Stimulated activated CD4-positive, alpha-beta T cell treated with anti-CD3 and anti-CD28 coated beads, Interleukin-4, amount 100 ng/mL, for 24 hours (primary cell): Measurements from ENCODE around the gene SIN3B.
A peak's percentile ranks its signal among the peaks of the same experiment; 100 is the strongest.

Source experiments
- DNase-seq: peaks from one replicate; pipeline ENCODE4 v3.0.0-alpha.2; 2020

The SIN3B gene

DNA sequence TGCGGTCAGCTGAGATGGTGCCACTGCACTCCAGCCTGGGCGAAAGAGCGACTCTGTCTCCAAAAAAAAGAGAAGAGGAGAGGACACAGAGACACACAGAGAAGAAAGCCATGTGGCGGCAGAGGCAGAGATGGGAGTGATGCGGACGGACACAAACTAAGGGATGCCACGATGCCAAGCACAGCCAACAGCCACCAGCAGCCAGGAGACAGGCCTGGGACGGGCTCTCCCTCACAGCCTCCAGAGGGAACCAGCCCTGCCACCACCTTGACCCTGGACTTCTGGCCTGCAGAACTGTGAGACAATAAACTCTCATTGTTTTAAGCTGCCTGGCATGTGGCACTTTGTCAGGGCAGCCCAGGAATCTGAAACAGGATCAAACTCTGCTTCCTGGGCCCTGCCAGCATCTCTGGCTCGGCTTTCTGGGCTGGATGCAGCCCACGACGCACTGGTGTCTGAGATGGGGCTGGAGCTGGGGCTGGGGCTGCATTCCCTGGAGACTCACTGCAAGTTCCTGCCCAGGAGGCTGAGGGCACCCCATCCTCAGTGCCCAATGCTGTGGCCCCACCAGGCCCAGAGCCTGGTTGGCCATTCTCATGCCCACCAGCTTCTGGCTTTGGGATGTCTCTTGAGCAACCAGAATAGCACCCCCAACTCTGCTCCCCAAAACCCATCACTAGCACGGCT, 62.6 kb downstream of the SIN3B start:
- DNase-seq, result no peak

DNA sequence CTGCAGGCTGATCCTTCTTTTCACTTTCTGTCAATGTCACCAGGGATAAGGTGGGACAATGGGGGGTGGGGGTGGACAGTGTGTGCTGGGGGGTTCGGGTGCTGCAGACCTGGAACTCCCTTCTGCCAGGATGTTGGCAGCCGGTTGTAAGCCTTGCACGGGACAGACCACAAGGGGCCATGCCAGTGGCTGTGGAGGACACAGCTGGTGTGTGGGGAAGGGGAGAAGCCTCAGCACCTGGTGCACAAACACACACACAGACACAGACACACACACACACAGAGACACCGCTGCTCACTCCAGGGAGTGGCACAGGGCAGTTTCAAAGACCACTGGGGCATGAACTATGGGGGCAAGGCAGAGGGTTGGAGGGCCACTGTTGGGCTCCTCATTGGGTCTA, 63.2 kb downstream of the SIN3B start:
- no peak for DNase-seq

DNA sequence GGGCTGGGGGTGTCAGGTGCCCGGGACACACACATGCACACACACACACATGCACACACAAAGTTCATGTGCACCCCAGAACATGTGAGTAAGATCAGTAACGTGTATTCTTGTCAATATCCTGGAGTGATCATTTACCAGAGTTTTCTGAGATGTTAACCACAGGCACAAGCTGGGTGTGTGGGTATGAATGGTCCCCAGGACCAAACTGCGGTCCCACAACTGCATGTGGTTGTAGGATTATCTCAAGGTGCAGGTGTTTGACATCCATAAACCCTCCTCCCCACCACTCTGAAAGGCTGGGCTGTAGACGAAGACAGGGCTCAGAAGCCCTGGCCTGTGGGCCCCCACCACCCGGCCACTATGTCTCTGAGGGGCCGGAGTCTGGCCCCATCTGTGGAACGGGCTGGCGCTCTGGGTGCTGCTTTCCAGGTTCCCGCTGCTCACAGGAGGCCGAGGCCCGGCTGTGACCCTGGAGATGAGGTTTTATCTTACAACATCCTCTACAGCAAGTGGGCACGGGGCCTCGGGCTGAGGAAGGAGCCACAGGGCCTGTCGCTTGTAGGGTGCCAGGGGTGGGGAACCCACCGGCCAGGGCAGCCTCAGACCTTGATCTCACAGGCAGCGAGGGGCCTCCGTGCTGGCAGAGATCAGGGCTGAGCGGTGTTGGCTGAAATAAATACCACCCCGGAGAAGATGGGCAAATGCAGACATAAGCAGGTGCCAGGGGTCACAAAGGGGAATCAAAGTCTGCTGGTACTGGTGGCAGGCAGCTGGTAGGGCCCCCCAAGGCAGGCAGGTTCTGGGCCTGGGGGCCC, 63.9 kb downstream of the SIN3B start:
- no peak for DNase-seq

DNA sequence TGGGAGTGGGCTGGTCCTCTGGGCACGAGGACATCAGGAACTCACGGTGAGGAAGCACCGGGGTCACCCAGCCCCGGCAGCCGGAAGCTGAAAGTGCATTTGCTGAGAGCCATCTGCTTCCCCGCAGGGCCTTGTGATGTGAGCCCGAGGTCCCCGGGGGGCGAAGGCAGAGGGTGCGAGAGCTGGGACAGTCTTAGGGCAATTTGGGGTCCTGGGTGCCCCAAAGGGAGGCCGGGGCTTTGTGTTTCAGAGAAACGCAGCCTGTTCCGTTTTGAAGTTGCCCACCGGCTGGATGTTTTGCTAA, 64.4 kb downstream of the SIN3B start:
- no peak for DNase-seq

DNA sequence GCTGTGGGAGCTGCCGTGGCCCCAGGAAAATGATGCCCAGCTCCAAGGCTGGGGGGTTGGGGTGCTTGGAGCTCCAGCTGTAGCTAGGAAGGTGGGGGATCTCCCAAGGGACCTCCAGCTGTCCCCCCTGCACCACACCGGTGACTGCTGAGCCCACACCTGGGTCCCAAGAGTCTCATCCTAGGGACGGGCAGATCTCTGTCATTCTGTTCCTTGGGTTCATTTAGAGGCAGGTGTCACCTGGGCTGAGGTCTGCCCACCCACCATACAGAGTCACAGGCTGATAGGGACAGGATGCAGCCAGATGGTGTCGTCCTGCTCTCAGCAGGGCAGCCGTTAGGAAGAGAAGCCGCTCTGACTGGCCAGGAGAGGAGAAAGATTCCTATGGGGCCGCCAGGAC, 64.9 kb downstream of the SIN3B start:
- no peak for DNase-seq

DNA sequence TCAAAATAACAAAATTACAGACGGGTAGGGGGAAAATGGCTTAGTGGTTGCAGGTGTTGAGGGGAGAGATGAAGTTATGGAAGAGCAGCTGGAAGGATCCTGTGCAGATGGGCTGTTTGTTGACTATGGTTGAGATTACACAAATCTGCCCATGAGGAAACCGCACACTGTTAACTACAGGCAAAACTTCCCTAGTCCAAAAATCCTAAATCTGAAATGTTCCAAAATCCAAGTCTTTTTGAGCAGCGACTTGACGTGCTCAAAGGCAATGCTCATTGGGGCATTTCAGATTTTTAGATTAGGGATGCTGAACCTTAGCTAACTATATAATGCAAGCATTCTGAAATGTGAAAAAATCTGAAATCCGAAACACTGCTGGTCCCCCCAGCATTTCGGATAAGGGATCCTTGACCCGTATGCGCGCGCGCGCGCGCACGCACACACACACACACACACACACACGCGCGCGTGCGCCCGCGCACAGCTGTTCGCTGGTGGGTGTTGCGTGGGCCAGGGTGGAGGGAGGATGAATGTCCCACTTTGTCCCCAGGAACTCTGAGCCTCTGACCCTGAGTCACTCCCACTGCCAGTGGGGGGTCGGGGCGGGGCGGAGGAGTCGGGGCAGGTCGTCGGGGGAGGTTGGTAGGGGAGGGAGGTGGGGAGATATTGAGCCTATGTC, 66.4 kb downstream of the SIN3B start:
- DNase-seq, result no peak

DNA sequence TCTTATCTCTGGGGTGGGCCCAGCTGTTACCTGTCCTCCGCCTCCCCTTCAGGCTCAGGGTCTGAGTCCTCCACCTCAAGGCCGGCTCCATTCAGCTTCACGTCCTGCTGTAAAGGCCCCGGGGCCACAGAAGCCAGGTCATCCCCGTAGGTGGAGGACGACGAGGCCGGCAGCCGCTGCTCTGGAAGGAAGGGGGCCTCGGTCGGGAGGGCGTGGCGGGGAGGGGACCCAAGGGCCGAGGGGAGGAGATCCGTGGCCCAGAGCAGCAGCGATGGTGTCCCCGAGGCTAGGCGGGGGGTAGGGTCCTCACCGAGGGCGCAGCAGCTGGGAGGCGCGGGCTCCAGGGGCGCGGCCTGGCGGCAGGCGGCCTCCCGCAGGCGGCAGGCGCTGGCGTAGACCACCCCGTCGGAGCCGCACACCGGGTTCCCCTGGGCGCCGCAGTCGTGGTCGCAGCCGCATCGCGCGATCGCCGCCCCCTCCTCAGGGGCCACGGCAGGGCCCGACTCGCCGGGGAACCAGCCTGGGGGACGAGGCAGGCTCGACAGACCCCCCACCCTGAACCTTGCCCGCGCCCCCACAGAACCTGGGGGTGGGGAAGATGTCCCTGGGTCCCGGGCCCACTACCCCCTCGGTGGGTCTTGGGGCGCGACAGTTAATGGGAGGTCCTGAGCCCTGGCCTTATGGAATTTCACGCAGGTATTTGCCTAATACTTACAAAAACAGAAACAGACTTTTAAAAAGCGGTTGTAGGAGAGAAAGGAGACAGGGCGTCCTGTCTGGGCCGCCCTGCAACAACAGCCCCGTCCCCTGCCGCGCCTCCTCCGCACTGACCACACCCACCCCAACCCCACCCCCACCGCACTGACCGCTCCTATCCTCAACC, 67.2 kb downstream of the SIN3B start:
- no peak for DNase-seq

DNA sequence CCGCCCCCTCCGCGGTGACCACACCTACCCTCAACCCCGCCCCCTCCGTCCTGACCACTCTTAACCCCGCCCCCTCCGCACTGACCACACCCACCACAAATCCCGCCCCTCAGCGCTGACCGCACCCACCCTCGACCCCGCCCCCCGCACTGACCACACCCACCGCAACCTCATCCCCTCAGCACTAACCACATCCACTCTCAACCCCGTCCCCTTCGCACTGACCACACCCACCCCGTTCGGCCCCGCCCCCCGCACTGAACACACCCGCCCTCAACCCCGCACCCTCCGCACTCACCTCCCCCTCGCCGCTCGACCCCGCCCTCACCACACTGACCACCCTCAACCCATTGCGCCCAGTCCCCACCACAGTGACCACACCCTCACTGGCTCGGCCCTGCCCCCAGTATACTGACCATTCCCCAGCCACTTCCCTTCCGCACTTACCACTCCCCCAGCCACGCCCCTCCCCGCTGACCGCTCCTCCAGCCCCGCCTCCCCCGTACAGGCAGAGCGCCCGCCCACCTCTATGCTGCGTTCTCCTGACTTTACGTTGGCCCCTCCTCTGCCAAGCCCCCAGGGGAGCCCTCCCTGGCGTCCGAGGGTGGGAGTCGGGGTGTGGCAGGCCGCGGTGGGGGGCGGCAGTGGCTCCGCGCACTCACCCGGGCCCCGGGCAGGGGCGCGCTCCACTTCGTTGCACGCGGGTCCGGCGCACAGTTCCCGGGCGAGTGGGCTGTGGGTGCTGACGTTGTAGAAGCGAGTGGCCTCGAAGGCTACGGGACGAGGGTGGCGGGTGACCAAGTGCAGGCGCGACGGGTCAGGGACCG, 68.0 kb downstream of the SIN3B start:
- peak; percentile 61 for DNase-seq

DNA sequence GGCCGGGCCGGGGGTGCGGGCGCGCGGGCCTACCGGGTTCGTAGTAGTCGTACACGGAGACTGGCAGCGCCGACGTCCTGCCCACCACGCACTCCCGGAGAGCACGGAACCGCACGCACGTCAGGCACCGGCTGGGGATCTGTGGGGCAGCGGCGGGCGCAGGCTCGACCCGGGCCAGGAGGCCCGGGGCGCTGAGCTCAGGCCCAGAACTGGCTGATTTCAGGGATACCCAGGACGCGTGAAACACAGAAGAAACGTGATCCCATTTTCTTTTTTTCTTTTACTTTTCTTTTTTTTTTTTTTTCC, 68.6 kb downstream of the SIN3B start:
- DNase-seq, result no peak

DNA sequence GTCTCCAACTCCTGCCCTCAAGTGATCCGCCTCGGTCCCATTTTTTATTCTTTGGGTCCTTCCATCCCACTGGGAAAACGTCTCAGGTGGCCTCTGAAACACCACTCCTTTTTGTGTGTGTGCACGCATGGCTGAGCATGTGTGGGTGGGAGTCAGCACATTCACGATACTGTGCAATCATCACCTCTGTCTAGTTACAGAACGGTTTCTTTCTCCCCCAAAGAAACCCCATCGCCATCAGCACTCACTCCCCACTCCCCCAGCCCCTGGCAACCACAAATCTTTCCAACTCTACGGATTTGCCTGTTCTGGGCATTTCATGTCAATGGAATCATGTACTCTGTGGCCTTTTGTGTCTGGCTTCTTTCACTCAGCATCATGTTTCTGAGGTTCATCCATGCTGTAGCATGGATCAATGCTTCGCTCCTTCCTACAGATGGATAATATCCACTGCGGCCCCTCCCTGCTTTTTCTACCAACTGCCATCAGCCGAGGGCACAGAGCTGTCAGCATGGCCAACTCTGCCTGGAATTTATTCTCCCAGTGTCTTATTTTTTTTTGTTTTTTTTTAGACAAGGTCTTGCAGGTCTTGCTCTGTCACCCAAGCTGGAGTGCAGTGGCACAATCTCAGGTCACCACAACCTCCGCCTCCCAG, 69.3 kb downstream of the SIN3B start:
- DNase-seq, result no peak

DNA sequence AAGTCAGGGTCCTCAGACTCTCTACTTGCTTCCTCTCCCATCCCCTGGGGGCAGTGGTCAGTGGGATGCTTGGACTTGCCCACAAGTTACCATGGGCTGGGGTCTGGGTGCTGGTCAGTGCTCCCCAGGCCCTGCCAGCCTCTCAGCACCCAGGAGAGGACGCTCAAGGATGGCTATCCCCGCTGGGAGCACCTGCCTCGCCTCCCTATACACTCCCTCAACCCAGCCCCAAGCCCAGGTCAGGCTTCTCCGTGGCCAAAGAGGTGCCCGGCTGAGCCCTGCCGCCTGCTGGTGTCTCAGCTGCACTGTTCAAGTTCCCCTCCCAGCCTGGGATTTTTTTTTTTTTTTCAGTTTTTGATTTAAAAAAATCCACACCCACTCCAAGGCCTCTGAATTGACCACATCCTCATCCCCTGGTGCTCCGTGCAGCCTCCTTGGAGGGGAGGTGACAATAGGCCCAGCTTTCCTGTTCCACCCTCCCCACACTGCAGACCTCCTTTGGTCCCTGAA, 70.4 kb downstream of the SIN3B start:
- DNase-seq, result no peak

DNA sequence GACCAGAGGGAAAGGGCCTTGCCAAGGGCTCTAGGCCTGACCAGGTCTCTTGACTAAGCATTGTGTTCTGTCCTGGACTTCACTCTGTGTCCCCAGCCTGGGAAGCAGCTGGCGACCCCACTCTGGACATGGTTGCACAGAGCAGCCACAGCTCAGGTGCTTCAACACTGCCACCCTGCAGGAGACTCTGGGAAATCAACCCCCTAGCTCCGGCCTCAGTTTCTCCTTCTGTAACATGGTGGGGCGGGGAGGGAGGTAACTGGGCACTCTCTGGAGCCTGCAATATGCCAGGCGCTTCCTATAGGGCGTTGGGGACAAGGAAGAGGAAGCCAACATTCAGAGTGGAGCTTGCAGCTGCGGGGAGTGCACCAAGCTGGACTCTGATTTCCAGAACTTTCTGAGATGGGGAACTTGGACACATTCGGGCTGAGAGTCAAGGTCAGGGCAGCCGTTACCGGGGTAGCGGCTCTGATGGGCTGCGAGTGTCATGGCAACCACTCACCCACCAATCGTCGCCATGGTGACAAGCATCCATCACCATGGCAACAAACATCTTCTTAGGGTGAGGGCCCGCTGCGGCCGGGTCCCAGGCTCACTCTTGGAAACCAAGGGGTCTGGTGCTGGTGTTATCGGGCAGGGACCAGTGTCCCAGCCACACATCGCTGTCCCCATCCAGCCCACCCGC, 72.4 kb downstream of the SIN3B start:
- DNase-seq, result no peak

DNA sequence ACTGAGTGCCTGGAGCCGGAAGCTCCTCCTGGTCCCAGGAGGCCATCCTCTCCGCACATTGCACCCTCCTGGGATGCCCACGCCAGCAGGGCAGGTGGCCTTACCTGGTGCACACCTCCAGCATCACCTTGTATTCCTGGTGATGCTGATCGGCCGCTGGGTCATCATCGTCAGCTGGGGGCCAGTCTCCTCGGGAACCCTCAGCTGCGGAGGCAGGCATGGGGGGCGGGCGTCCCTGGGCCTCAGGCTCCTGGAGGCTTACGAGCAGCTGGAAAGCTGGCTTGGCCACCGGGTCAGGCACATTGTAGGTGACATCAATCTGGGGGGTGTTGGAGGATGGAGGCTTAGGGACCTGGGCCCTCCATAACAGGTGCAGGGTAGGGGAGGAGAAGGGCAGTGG, 73.3 kb downstream of the SIN3B start:
- no peak for DNase-seq

DNA sequence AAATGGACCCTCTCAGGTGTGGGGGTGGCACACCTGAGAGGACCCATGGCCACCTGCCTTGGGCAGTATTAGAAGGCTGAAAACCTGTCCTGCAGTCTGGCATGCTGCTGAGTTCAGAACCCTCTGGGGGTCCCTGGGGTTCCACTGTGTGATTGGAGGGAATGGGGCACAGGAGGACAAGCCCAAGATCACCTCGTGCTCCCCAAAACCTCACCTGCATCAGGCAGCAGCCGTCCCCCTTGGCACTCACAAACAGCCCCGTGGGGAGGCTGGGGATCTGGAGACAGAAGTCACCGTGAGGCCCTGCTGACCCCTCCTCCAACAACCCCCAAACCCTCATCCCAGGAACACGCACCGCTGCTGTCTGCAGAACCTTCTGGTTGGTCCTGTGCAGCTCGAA, 74.1 kb downstream of the SIN3B start:
- no peak for DNase-seq

DNA sequence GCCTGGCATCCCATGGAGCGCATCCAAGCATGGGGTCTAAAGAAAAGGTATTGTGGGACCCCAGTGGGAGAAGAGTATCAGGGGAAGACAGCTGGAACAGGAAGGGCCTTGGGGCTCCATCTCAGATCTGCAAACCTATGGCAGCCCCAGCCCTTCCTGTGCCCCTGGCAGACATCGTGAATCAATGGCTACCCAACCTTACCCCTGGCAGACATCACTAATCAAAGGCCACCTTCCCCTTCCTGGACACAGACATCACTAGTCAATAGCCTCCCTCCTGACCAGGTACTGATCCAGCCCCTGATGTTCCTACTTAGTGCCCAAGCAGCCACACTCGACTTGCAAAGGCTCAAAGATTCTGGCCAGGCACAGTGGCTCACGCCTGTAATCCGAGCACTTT, 75.4 kb downstream of the SIN3B start:
- DNase-seq, result no peak

DNA sequence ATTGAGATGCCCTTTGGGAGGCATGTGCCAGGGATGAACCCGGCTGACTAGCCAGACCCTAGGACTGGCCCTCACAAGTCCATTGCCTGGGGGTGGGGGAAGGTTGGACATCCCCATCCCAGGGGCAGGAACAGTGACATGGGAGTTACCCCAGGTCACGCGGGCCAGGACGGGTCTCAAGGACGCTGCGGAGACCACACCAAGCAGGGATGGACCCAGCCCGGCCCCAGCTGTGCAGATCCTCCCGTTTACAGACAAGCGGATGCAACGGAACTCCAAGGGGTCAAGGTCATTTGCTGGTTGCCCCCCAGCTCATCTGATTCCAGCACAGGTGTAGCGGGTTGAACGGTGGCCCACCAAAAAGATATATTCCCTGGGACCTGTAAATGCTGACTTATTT, 79.6 kb downstream of the SIN3B start:
- DNase-seq, result no peak

DNA sequence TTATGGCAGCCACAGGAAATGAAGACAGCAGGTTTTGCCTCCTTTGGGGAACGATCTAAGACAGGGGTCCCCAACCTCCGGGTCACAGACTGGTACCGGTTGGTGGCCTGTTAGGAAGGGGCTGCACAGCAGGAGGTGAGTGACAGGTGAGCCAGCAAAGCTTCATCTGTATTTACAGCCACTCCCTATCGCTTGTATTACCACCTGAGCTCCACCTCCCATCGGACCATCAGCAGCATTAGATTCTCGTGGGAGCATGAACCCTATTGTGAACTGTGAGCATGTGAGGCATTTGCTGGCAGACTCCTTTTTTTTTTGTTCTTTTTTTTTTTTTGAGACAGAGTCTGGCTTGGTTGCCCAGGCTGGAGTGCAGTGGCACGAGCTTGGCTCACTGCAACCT, 81.8 kb downstream of the SIN3B start:
- no peak for DNase-seq

DNA sequence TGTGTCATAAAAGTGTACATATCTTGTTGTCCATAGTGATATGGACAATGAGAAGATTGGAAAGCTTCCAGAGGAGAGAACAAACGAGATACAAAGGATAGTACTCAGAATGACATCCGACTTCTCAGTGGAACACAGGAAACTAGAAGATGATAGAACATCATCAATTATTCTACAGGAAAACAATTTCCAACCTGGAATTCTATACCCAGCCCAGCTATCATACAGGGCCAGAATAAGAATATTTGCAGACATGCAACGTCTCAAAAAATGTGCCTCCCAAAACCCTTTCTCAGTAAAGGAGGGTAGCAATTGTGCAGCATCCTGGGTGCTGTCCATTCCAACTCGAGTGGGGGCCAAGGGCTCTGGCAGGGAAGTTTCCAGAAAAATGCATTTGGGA, 83.6 kb downstream of the SIN3B start:
- no peak for DNase-seq

DNA sequence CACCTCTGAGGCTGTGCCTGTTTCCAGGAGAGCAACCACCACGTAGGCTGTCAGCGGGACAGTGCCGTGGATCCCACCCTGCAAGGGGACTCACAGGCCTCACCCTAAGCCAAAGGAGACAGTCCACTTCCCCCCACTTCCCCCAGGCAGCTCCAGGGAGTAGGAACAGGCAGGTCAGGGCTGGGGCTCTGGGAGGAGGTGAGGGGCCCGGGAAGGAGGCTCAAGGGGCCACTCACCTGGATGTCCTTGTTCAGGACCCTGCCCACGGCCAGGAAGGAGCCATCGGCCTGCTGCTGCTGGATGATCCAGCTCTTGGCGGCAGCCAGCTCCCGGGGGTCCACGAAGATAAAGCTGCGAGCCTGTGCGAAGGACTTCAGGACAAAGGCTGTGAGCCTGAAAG, 85.2 kb downstream of the SIN3B start:
- no peak for DNase-seq

DNA sequence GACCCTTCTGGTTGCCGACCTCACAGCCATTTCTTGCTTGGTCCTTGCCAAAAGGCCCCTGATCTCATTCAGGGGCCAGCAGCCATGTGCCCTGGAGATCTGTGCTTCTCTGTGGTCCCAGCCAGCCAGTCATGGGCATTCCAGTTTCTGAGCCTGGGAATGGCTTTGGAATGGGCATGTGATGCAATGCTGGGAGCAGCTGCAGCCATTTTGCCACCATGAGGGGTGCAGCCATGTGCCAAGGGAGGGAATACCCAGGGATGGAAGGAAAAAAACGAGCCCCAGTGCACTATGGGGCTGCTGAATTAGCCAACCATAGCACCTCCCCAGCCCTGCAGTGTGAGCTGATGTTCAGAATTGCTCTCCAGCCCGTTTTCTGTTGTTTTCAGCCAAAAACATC, 85.9 kb downstream of the SIN3B start:
- DNase-seq, result no peak

DNA sequence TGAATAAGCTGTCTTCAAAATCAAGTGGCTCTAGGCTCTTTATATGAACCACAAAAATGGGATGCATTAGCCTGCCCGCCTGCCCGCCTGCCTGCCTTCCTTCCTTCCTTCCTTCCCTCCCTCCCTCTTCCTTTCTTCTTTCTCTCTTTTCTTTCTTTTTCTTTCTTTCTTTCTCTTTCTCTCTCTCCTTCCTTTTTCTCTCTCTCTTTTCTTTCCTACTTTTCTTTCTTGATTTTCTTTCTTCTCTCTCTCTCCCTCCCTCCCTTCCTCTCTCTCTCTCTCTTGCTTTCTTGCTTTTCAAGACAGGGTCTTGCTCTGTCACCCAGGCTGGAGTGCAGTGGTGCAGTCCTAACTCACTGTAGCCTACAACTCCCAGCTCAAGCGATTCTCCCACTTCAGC, 86.5 kb downstream of the SIN3B start:
- DNase-seq, result no peak
